Duodenal mucosa (tissue), 2 donors: ENCODE data around the gene CGN.

Experiments used
- H3K27ac ChIP-seq: one replicate; pipeline ENCODE4 v1.7.0; 2013; ENCODE audit warnings: low read depth, low read length
- H3K27me3 ChIP-seq, 2 donors: one replicate each; pipeline ENCODE4 v1.7.0; 2013; ENCODE audit warnings: low read length in 2 of 2, control low read depth in 1 of 2; ENCODE audit not compliant: insufficient read depth in 2 of 2, control insufficient read depth in 1 of 2
- H3K36me3 ChIP-seq, 2 donors: one replicate each; pipeline ENCODE4 v1.7.0; 2013; ENCODE audit warnings: low read length in 2 of 2, control low read depth in 1 of 2; ENCODE audit not compliant: insufficient read depth in 2 of 2, control insufficient read depth in 1 of 2
- H3K4me1 ChIP-seq, 2 donors: one replicate each; pipeline ENCODE4 v1.7.0; 2013; ENCODE audit warnings: low read length in 2 of 2, control low read depth in 1 of 2; ENCODE audit not compliant: insufficient read depth in 2 of 2, control insufficient read depth in 1 of 2
- H3K4me3 ChIP-seq, 2 donors: one replicate each; pipeline ENCODE4 v1.7.0; 2013; ENCODE audit warnings: low read length in 2 of 2, low read depth in 1 of 2
- H3K9ac ChIP-seq, 2 donors: one replicate each; pipeline ENCODE4 v1.7.0; 2013; ENCODE audit warnings: low read length in 2 of 2, low read depth in 1 of 2
- H3K9me3 ChIP-seq, 2 donors: one replicate each; pipeline ENCODE4 v1.7.0; 2013; ENCODE audit warnings: low read length in 2 of 2, control low read depth in 1 of 2; ENCODE audit not compliant: control insufficient read depth in 1 of 2

The CGN gene

GRCh38 chr1:151583796-151584195, 72.6 kb downstream of the CGN start:
- no peaks in the 10 kb centered on the region for H3K9me3 ChIP-seq
- no peak overlapping the region for H3K4me3 ChIP-seq
- peaks cover 0 to 3% of the 10 kb centered on the region in 2 donors for H3K4me1 ChIP-seq
- H3K27me3 ChIP-seq: no peaks in the 10 kb centered on the region
- H3K36me3 ChIP-seq: peaks cover 14 to 32% of the 10 kb centered on the region in 2 donors
- H3K27ac ChIP-seq: no peak overlapping the region
- H3K9ac ChIP-seq: no peak overlapping the region

DNA sequence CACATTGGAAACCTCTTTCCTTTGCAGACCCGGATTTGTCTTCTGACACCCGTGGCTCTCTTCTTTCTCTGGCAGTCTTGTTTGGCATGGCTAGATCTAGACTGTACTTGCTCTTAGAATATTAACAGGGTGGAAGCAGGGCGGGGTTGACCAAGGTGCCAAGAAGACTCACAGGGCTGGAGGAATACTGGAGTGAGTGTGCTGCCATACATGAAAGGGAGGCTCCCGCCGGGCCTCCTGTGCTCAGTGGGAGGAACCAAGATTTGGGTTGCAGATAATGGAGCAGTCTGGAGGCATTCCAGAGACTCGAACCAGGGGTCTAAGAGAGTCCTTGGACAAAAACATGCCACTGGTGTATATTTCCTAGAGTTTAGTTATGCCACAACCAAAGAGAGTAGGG, 73.1 kb downstream of the CGN start:
- Histone ChIP-seq H3K9ac (no peak overlapping the region), H3K27me3 (no peaks in the 10 kb centered on the region), H3K4me3 (no peak overlapping the region), H3K4me1 (peaks cover 0 to 3% of the 10 kb centered on the region in 2 donors), H3K36me3 (peaks cover 11 to 28% of the 10 kb centered on the region in 2 donors), H3K27ac (no peak overlapping the region), H3K9me3 (no peaks in the 10 kb centered on the region)

DNA sequence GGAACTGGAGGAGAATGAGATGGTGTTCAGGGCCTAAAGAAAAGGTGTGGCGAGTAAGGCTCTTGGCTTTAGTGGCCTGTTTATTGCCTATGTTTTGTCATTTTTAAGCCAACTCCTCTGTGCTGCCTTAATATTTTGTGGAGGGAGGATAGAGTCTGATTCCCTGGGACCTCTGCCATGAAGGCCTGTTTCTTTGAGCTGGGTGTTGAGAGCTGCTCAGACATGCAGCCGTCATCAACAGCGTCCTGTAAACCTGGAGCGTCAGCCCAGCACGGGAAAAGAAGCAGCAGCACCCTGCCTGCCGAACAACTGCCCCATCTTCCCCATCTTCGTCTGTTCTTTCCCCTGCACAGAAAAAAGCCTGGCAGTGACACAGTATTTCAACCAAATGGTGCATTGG, 73.6 kb downstream of the CGN start:
- H3K4me1 ChIP-seq: peaks cover 0 to 3% of the 10 kb centered on the region in 2 donors
- H3K27ac ChIP-seq: no peak overlapping the region

GRCh38 chr1:151585622-151586021, 74.4 kb downstream of the CGN start:
- Histone ChIP-seq H3K36me3 (peaks cover 3 to 16% of the 10 kb centered on the region in 2 donors), H3K27me3 (no peaks in the 10 kb centered on the region), H3K4me3 (no peak overlapping the region), H3K4me1 (peaks cover 0 to 3% of the 10 kb centered on the region in 2 donors), H3K9ac (no peak overlapping the region), H3K9me3 (no peaks in the 10 kb centered on the region), H3K27ac (no peak overlapping the region)

More for the DNA sequence above, 73.6 kb downstream of the CGN start:
- Histone ChIP-seq H3K36me3 (peaks cover 6 to 23% of the 10 kb centered on the region in 2 donors), H3K27me3 (no peaks in the 10 kb centered on the region), H3K9me3 (no peaks in the 10 kb centered on the region), H3K4me3 (no peak overlapping the region), H3K9ac (no peak overlapping the region)
